Measurements from ENCODE around the gene NWD2.

DNA sequence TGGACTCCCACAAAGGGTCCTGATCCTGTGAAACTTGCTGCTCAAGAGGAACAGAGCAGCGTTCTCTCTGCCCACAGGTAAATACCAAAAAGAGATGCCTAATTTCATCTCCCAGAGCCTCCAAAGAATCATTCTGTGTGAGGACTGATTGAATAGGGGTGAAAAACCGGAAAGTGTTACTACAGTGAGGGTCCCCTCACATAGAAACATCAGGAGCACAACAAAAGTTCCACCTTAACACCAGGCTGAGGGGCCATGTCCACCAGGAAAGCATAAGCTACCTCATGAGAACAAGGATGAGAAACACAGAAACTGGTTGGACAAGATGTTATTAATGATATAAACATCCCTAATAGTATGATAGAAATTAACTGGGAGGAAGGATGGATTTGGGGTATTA lies 140.9 kb downstream of the NWD2 start:
- no peak for TF ChIP-seq CTCF (IDR thresholded peaks at IDR 0.05)
- no peak for TF ChIP-seq POLR2A (IDR thresholded peaks at IDR 0.05)
